Medulla oblongata (tissue), 1 donor: Measurements from ENCODE around the gene GMDS.

Source experiments
- DNase-seq: peaks from one replicate; pipeline ENCODE4 v3.0.0-alpha.2; 2015; ENCODE audit errors: extremely low spot score

GMDS gene

GRCh38 chr6:2178125-2178524 is 67.3 kb downstream of the GMDS start:
- DNase-seq, result no peak

GRCh38 chr6:2175825-2176224 is 69.6 kb downstream of the GMDS start:
- no peak for DNase-seq

GRCh38 chr6:2173203-2173961 is 72.0 kb downstream of the GMDS start:
- DNase-seq, result no peak

GRCh38 chr6:2171728-2172127 is 73.7 kb downstream of the GMDS start:
- no peak for DNase-seq

- DNase-seq, result no peak
Measured at GRCh38 chr6:2168480-2168879, 76.9 kb downstream of the GMDS start.

GRCh38 chr6:2166717-2167116 is 78.7 kb downstream of the GMDS start:
- no peak for DNase-seq

- DNase-seq, result no peak
Measured at GRCh38 chr6:2165286-2165685, 80.1 kb downstream of the GMDS start.

GRCh38 chr6:2164481-2164880 is 80.9 kb downstream of the GMDS start:
- no peak for DNase-seq

GRCh38 chr6:2162079-2162445 is 83.3 kb downstream of the GMDS start:
- DNase-seq, result no peak

- DNase-seq, result no peak
Measured at GRCh38 chr6:2158596-2159271, 86.7 kb downstream of the GMDS start.

- no peak for DNase-seq
Measured at GRCh38 chr6:2157441-2158127, 87.8 kb downstream of the GMDS start.

GRCh38 chr6:2155206-2155605 is 90.2 kb downstream of the GMDS start:
- no peak for DNase-seq

GRCh38 chr6:2149361-2150006 is 95.9 kb downstream of the GMDS start:
- no peak for DNase-seq

- DNase-seq, result no peak
Measured at GRCh38 chr6:2148748-2149147, 96.7 kb downstream of the GMDS start.

GRCh38 chr6:2147766-2148448 is 97.5 kb downstream of the GMDS start:
- no peak for DNase-seq

GRCh38 chr6:2147261-2147660 is 98.1 kb downstream of the GMDS start:
- no peak for DNase-seq

- no peak for DNase-seq
Measured at GRCh38 chr6:2144210-2144609, 101.2 kb downstream of the GMDS start.

- DNase-seq, result no peak
Measured at GRCh38 chr6:2141644-2142290, 103.6 kb downstream of the GMDS start.

GRCh38 chr6:2140438-2141128 is 104.8 kb downstream of the GMDS start:
- no peak for DNase-seq

- DNase-seq, result no peak
Measured at GRCh38 chr6:2135401-2135800, 110.0 kb downstream of the GMDS start.

GRCh38 chr6:2134554-2134953 is 110.9 kb downstream of the GMDS start:
- no peak for DNase-seq
